Measurements from ENCODE around the gene SLIT1.

Gene SLIT1

DNA sequence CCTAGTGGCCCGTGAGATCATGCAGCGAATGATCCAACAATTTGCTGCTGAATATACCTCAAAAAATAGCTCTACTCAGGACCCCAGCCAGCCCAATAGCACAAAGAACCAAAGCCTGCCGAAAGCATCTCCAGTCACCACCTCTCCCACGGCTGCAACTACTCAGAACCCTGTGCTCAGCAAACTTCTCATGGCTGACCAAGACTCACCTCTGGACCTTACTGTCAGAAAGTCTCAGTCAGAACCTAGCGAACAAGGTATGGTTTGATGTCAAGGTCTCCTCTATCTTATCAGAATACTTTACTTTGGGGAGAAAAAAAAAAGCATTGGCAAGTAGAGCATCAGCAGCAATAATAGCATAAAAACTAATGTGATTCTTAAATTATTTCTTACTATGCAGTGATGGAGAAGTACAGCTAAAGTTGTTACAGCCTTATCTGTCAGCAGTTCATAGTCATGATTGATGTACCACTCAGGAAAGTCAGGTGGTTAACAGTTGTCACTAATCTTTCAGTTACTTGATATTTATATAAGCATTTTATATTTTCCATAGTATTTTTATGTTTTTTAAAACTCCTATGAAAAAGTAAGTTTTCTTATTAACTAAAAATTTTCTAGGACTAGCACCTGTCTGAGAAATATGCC is 236.6 kb downstream of the SLIT1 start:
- Histone ChIP-seq H3K27ac (no peak overlapping the region), H3K9me3 (no peaks in the 10 kb centered on the region), H3K4me1 (no peaks in the 10 kb centered on the region), H3K4me3 (no peak overlapping the region), H3K27me3 (no peaks in the 10 kb centered on the region), H3K36me3 (peaks cover 7 to 12% (median 10%) of the 10 kb centered on the region in 3 donors)
- DNase-seq, result no peak
- TF ChIP-seq, protein P1, sequence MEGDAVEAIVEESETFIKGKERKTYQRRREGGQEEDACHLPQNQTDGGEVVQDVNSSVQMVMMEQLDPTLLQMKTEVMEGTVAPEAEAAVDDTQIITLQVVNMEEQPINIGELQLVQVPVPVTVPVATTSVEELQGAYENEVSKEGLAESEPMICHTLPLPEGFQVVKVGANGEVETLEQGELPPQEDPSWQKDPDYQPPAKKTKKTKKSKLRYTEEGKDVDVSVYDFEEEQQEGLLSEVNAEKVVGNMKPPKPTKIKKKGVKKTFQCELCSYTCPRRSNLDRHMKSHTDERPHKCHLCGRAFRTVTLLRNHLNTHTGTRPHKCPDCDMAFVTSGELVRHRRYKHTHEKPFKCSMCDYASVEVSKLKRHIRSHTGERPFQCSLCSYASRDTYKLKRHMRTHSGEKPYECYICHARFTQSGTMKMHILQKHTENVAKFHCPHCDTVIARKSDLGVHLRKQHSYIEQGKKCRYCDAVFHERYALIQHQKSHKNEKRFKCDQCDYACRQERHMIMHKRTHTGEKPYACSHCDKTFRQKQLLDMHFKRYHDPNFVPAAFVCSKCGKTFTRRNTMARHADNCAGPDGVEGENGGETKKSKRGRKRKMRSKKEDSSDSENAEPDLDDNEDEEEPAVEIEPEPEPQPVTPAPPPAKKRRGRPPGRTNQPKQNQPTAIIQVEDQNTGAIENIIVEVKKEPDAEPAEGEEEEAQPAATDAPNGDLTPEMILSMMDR (IDR thresholded peaks at IDR 0.05), result no peak
- intact Hi-C loops (cut with DNase I; ENCODE audit: low total_unique reads), result no loop called here
